Measurements from ENCODE around the gene F8. TPM values are rescaled to one million over a fixed set of nuclear protein-coding genes. Genes with fewer than 3 reads are reported as not detected.
A peak's percentile ranks its signal among the peaks of the same experiment; 100 is the strongest.

F8 gene
- total RNA-seq: 43.4 TPM
- long read RNA-seq, partial matches to known transcripts: 34 of 64 reads
- long read RNA-seq, other reads (novel, unspliced or antisense): 27 of 64 reads

DNA sequence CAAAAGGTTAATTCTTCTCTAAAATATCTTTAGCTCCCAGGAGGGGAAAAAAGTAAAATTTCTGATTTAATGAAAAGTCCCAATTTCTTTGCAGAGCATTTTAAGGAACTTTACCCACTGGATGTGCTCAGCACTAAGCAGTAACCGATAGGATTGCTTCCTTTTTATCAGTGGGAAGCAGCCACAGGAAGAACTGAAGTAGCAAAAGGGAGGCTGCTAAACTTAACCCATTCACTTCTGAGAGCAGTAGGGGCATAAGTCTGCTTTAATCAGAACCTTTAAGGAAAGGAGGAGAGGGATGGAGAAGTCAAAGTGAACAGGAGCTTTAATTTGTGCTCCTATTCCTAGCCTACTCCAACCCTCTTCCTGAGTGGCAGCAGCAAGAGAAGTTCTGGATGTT is at the start of gene F8:
Gene F8, minus strand, starts transcription at position 139 of the 400 bp plus-strand sequence. CDS start 171 bp downstream, outside the sequence.
- no peak for DNase-seq (ENCODE audit: low spot score)
- intact Hi-C loops (cut with DNase I): no loop called here

GRCh38 chrX:155071694-155072280 is 49.3 kb upstream of the F8 start:
- DNase-seq (ENCODE audit: low spot score): no peak
- intact Hi-C loops (cut with DNase I): loop anchor here (2.0 kb wide), 1 partner anchor 45 kb away; the partner anchor contains the start of gene FUNDC2

DNA sequence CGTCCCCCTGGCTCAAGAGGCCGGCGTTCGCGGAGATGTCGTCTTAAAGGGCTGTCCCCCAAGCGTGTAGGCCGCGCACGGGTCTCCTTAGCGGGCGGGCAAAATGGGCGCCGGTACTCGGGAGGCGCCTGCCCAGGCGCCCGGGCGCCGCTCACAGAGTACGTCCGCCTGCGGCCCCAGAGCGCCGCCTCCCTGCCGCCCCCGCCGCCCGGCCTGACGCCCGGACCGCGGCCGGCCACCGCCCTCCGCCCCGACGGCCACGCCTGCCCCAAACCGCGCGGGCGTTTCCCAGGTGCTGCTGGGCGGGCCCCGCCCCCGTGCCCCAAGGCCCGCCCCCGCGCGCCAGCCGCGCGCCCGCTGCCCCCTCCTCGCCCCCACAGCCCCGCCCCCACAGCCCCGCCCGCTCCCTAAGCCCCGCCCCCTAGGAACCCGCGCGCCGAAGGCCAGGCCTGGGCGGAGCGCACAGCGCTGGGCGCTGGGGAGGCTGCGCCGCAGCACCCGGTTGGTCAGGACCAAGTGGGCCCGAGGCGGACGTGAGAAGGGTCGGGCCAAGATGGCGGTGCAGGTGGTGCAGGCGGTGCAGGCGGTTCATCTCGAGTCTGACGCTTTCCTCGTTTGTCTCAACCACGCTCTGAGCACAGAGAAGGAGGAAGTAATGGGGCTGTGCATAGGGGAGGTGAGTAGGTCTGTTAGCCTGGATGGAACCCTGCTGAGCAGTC is 48.6 kb upstream of the F8 start, which contains the start of the genes BRCC3, CMC4 and MTCP1:
Gene BRCC3, plus strand, starts transcription at position 534 of the 719 bp plus-strand sequence. Its CDS starts 20 bp downstream, at position 554.
Gene CMC4, minus strand, starts transcription at position 162 of the 719 bp plus-strand sequence. CDS start 7,113 bp downstream, outside the sequence.
Gene MTCP1, minus strand, starts transcription at position 162 of the 719 bp plus-strand sequence. CDS start 5,126 bp downstream, outside the sequence.
- peak; percentile 93 for DNase-seq (ENCODE audit: low spot score)
- intact Hi-C loops (cut with DNase I): loop anchor here (2.0 kb wide), 1 partner anchor 44 kb away; the partner anchor contains the start of gene FUNDC2

DNA sequence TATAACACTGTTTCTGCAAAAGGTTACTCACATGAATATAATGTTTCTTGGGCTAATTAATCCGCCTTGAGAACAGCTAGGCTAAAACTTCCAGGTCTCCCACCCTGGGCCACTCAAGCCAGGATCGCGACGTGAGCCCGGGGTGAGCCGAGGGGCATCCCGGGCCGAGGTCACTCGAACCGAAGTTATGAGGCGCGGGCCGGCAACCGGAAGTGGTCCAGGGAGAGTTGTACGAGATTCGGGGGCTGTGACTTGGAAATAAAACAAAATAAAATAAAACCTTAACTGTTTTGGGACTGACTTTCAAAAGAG is 48.1 kb upstream of the F8 start:
- no peak for DNase-seq (ENCODE audit: low spot score)
- intact Hi-C loops (cut with DNase I): loop anchor here (2.0 kb wide), 1 partner anchor 44 kb away; the partner anchor contains the start of gene FUNDC2

DNA sequence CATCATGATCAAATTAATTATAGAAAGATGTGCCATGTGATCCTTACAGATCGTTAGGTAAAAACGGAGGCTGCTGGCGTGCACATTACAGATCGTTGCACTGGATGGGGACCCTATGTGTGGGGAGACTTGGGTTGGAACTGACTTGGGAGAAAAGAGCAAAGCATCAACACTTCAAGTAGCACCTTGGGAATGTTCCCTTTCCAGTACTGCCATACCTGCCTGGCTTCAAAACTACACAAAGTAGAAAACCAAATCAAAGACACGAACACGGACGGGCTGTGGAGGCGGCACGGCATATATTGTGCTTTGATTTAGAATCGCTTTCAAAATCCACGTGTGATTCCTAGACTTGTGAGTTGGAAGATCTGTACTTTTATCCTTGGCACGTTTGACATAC is 47.5 kb upstream of the F8 start:
- no peak for DNase-seq (ENCODE audit: low spot score)
- intact Hi-C loops (cut with DNase I): loop anchor here (2.0 kb wide), 1 partner anchor 43 kb away; the partner anchor contains the start of gene FUNDC2

- no peak for DNase-seq (ENCODE audit: low spot score)
- intact Hi-C loops (cut with DNase I): no loop called here
Measured at GRCh38 chrX:155069414-155069813, 46.9 kb upstream of the F8 start.

- intact Hi-C loops (cut with DNase I): no loop called here
- DNase-seq (ENCODE audit: low spot score): no peak
Measured at GRCh38 chrX:155068165-155068564, 45.6 kb upstream of the F8 start.

GRCh38 chrX:155065035-155065734 is 42.7 kb upstream of the F8 start:
- no peak for DNase-seq (ENCODE audit: low spot score)
- intact Hi-C loops (cut with DNase I): no loop called here

- no peak for DNase-seq (ENCODE audit: low spot score)
- intact Hi-C loops (cut with DNase I): no loop called here
Measured at GRCh38 chrX:155061760-155062159, 39.2 kb upstream of the F8 start.

DNA sequence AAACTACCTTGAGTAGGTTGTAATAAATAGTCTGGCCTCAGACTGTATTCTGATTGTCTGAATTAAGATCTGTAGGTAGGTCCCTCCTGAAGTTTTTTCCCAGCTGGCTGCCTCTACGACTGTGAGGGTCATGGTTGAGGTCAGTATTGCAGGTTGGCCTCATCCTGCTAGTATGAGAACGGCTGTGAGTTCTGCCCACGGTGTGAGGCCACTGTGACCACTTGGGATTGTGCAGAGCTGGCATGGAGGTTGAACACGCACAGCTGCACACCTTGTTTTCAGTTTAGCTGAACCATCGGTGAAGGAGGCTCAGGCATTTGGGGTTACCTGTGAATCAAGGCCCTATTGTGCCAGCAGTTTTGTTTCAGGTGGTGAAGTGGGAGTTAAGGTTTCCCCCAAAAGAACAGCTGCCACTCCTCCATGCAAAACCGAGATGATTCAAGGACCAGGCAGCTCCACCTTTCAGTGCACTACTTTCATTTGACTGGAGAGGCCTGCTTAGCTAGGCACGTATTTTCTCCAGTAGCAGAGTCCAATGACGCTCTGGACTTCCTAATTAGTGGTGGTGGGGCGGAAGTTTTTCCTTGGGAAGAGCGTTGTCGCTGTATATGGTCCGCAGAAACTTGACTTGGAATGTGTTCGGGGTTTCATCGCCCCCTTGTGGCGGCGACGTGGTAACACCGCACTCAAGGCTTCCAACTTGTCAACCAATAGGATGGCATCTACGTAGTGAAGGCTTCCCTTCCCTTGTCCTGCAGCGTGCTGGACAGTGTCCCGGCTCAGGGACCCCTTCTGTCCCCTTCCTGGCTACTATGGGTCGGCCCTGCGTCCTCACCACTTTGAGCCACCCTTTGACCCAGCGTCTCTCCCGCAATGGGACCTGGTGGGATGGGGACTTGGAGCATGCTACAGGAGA is 34.6 kb upstream of the F8 start:
- peak; percentile 82 for DNase-seq (ENCODE audit: low spot score)
- intact Hi-C loops (cut with DNase I): no loop called here

- intact Hi-C loops (cut with DNase I): no loop called here
- DNase-seq (ENCODE audit: low spot score): no peak
Measured at GRCh38 chrX:155056471-155056870, 33.9 kb upstream of the F8 start.

DNA sequence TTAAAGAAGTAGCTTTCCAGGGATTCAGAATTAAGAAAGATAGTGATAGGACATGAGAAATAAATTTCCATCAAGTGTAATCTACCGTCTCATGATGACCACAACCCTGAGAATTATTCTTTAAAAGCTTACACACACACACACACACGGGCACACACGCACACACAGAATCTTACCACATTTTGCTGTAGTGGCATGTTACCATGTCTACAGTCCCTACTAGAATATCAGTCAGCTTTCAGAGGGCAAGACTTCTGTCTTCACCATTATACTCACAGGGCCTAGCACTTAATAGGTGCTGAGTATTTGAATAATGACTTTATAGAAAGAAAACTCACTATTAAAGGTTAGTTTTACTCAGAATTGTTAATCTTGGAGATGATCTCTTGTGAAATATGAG is 33.0 kb upstream of the F8 start:
- intact Hi-C loops (cut with DNase I): no loop called here

DNA sequence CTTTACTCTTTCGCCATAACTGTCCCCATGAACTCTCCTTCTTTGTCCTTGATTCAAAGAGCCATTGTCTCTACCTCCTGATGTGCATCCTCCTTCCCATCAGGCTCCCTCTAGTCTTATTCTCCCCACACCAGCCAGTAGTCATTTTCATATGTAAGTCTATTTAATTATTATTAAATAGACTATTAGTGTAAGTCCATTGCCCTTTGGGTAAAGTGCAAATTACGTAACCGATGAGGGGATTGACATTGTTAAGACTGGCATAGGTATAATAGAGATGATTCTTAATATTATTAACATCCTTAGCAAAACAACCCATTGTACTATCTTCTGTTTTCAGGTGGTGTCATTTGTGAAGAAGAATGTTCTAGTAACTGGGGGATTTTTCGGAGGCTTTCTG is 31.7 kb upstream of the F8 start:
- DNase-seq (ENCODE audit: low spot score): no peak
- intact Hi-C loops (cut with DNase I): no loop called here

More for the DNA sequence above, 33.0 kb upstream of the F8 start:
- DNase-seq (ENCODE audit: low spot score): no peak

GRCh38 chrX:155053656-155054055 is 31.1 kb upstream of the F8 start:
- intact Hi-C loops (cut with DNase I): no loop called here
- no peak for DNase-seq (ENCODE audit: low spot score)

DNA sequence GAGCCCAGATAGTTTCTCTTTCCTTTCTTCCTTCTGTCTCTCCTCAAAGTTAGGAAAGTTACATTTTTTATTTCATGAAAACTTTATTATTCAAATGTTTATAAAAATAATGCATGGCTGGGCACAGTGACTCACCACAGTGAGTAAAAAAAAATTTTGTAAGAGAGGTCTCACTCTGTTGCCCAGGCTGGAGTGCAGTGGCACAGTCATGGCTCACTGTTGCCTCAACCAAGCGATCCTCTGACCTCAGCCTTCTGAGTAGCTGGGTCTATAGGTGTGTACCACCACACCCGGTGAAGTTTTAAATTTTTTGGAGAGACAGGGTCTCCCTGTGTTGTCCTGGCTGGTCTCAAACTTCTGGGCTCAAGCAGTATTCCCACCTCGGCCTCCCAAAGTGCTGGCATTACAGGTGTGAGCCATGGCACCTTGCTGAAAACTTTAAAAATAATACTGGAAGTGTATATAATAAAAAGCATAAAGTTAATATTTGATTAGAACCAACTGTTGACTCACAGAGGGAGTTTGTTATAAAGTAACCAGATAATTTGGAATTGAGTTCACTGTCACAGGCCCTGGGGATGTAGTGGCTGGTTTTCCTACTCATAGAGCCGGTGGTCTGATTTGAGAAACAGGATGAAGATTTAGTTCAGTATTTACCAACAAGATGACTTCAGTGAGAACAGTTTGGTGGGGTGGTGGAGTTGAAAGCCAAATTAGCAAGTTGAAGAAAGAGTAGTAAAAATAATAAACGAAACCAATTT is 30.4 kb upstream of the F8 start:
- intact Hi-C loops (cut with DNase I): no loop called here
- DNase-seq (ENCODE audit: low spot score): no peak

DNA sequence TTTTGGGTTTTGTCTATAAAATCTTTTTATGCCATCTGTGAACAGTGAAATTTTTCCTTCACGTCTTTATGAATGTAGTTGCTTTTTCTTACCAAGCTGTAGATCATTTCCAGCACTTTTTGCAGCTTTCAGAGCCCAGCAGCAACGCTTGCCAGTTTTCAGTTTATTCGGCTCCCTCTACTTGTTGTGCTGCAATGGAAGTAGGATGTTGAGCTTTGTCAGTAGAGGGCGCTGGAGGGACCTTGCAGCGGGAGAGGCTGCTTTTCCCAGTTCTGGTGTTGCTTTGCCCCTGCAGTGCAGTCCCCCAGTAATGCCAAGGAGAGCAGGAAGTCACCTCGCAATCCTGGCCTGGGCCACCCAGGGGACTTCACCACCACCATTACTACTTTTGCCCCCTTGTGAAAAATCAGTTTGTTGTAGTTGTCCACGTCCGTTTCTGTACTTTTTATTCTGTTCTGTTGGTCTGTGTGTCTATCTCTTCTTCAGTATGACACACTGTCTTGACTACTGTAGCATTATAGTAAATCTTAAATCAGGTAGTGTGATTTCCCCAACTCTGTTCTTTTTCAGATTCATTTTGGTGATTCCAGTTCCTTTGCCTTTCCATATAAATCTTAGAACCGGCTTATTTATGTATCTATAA is 26.6 kb upstream of the F8 start:
- intact Hi-C loops (cut with DNase I): no loop called here
- DNase-seq (ENCODE audit: low spot score): no peak

DNA sequence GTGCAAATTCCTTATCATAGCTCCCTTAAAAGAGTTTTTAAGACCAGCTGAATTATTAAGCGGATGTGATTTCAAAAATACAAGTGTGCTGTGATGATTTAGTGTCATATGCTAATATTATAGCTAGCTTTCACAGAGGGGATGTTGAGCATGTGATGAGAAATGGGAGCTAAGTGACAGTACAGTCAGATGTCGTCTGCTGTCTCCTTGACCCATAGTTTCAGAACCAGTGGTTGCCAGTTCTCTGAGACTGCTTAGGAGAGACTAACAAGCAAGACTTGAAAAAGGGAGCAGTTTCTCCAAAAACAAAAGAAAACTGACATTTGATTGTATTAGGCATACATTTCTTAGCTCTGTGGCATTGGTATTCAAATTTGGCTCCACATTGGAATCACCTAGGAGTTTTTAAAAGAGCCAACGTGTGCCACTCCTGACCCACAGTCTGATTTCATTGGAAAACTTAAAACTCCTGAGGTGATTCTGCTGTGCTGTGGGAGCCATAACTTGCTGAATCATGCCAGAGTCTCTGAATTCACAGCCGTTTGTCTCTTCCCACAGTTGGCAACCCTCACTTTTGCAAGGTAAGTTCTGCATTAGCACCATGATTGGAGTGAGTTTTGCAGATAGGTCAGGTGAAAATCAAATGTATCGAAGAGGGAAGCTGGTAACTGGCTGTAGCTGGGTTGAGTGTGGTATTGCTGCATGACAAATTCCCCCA is 24.4 kb upstream of the F8 start:
- DNase-seq (ENCODE audit: low spot score): no peak
- intact Hi-C loops (cut with DNase I): no loop called here
